Activated naive CD4-positive, alpha-beta T cell treated with anti-CD3 and anti-CD28 coated beads, Interleukin-2, amount 10 ng/mL, durations not matched to agents 7 days and 5 days (primary cell): ENCODE data around the gene INSRR.

ENCODE experiments used
- CTCF ChIA-PET: fragments of 350-600 bp; sonication (Branson Sonifier 250); formaldehyde crosslinking; loops from one replicate; lab custom pipeline; 2021; ENCODE audit warnings: antibody characterized with exemption; lab: Charles Lee
- DNase-seq: peaks from one replicate; pipeline ENCODE4 v3.0.0-alpha.2; 2020
- H3K27ac Mint-ChIP-seq: one replicate; pipeline ENCODE4 v1.8.0; 2021; ENCODE audit warnings: mild to moderate bottlenecking, moderate library complexity, mixed read lengths
- H3K27me3 Mint-ChIP-seq: one replicate; pipeline ENCODE4 v1.8.0; 2021; ENCODE audit warnings: mild to moderate bottlenecking, mixed read lengths
- H3K36me3 Mint-ChIP-seq: one replicate; pipeline ENCODE4 v1.8.0; 2021; ENCODE audit warnings: mixed read lengths
- H3K4me1 Mint-ChIP-seq: one replicate; pipeline ENCODE4 v1.8.0; 2021; ENCODE audit warnings: mixed read lengths
- H3K4me3 Mint-ChIP-seq: one replicate; pipeline ENCODE4 v1.8.0; 2021; ENCODE audit warnings: mild to moderate bottlenecking, moderate library complexity, mixed read lengths
- H3K9me3 Mint-ChIP-seq: one replicate; pipeline ENCODE4 v1.8.0; 2021; ENCODE audit warnings: mixed read lengths

INSRR gene

GRCh38 chr1:156898971-156899664 is 40.2 kb upstream of the INSRR start:
- Mint-ChIP-seq H3K4me3 (no peak overlapping the region), H3K27ac (no peak overlapping the region), H3K36me3 (no peaks in the 10 kb centered on the region), H3K9me3 (no peaks in the 10 kb centered on the region), H3K27me3 (peaks cover 92% of the 10 kb centered on the region), H3K4me1 (peaks cover 21% of the 10 kb centered on the region)
- CTCF ChIA-PET: interaction anchor here (0.6 to 4.5 kb wide), 3 partner anchors 9 to 103 kb away, joined by 3 to 31 read pairs (median 6); no protein-coding TSS in a partner anchor
- no peak for DNase-seq

GRCh38 chr1:156898161-156898566 is 39.2 kb upstream of the INSRR start:
- peak; percentile 49 for DNase-seq
- Mint-ChIP-seq H3K36me3 (no peaks in the 10 kb centered on the region), H3K9me3 (no peaks in the 10 kb centered on the region), H3K4me1 (peaks cover 26% of the 10 kb centered on the region), H3K4me3 (no peak overlapping the region), H3K27me3 (peaks cover 92% of the 10 kb centered on the region), H3K27ac (no peak overlapping the region)
- CTCF ChIA-PET: interaction anchor here (1.4 to 4.5 kb wide), 2 partner anchors 8 to 13 kb away, joined by 6 to 31 read pairs; no protein-coding TSS in a partner anchor

- Mint-ChIP-seq H3K4me1 (peaks cover 30% of the 10 kb centered on the region), H3K27me3 (peaks cover 97% of the 10 kb centered on the region), H3K36me3 (no peaks in the 10 kb centered on the region), H3K27ac (no peak overlapping the region), H3K4me3 (no peak overlapping the region), H3K9me3 (no peaks in the 10 kb centered on the region)
- CTCF ChIA-PET: interaction anchor here (4.5 kb wide), 1 partner anchor 7 kb away, joined by 31 read pairs; no protein-coding TSS in a partner anchor
- DNase-seq: no peak
These were observed 38.3 kb upstream of the INSRR start for GRCh38 chr1:156897078-156897825.

GRCh38 chr1:156896490-156897033 is 37.6 kb upstream of the INSRR start:
- CTCF ChIA-PET: no interaction called here
- peaks cover 99% of the 10 kb centered on the region for H3K27me3 Mint-ChIP-seq

GRCh38 chr1:156895927-156896326 is 37.0 kb upstream of the INSRR start:
- no peak for DNase-seq
- H3K4me1 Mint-ChIP-seq: peaks cover 41% of the 10 kb centered on the region
- H3K36me3 Mint-ChIP-seq: no peaks in the 10 kb centered on the region
- H3K4me3 Mint-ChIP-seq: no peak overlapping the region
- CTCF ChIA-PET: interaction anchor here (1.5 kb wide), 1 partner anchor 36 kb away, joined by 5 read pairs; the partner anchor contains the start of gene NTRK1
- no peak overlapping the region for H3K27ac Mint-ChIP-seq
- H3K9me3 Mint-ChIP-seq: no peaks in the 10 kb centered on the region
- H3K27me3 Mint-ChIP-seq: peaks cover 99% of the 10 kb centered on the region

More at GRCh38 chr1:156896490-156897033, 37.6 kb upstream of the INSRR start:
- Mint-ChIP-seq H3K36me3 (no peaks in the 10 kb centered on the region), H3K4me1 (peaks cover 37% of the 10 kb centered on the region), H3K4me3 (no peak overlapping the region), H3K9me3 (no peaks in the 10 kb centered on the region), H3K27ac (no peak overlapping the region)
- DNase-seq: no peak

- H3K4me3 Mint-ChIP-seq: no peak overlapping the region
- no peak for DNase-seq
- CTCF ChIA-PET: interaction anchor here (1.2 to 1.5 kb wide), 3 partner anchors 15 to 35 kb away, joined by 4 to 5 read pairs (median 5); partner anchors contain the start of gene NTRK1
- H3K27me3 Mint-ChIP-seq: peaks cover 99% of the 10 kb centered on the region
- no peaks in the 10 kb centered on the region for H3K36me3 Mint-ChIP-seq
- H3K27ac Mint-ChIP-seq: no peak overlapping the region
- peaks cover 41% of the 10 kb centered on the region for H3K4me1 Mint-ChIP-seq
- H3K9me3 Mint-ChIP-seq: no peaks in the 10 kb centered on the region
These were observed 36.5 kb upstream of the INSRR start for GRCh38 chr1:156895455-156895812.

GRCh38 chr1:156894711-156895454 is 36.0 kb upstream of the INSRR start:
- Mint-ChIP-seq H3K9me3 (no peaks in the 10 kb centered on the region), H3K4me3 (no peak overlapping the region), H3K36me3 (no peaks in the 10 kb centered on the region), H3K27me3 (peaks cover 98% of the 10 kb centered on the region), H3K4me1 (peaks cover 41% of the 10 kb centered on the region), H3K27ac (no peak overlapping the region)
- DNase-seq: no peak
- CTCF ChIA-PET: interaction anchor here (0.7 to 1.5 kb wide), 4 partner anchors 16 to 35 kb away, joined by 4 to 5 read pairs (median 4); partner anchors contain the start of gene NTRK1

- Mint-ChIP-seq H3K4me1 (peaks cover 41% of the 10 kb centered on the region), H3K9me3 (no peaks in the 10 kb centered on the region), H3K27me3 (peaks cover 94% of the 10 kb centered on the region), H3K27ac (no peak overlapping the region), H3K4me3 (no peak overlapping the region), H3K36me3 (no peaks in the 10 kb centered on the region)
- no peak for DNase-seq
- CTCF ChIA-PET: interaction anchor here (1.4 kb wide), 1 partner anchor 34 kb away, joined by 5 read pairs; no protein-coding TSS in a partner anchor
These were observed 35.1 kb upstream of the INSRR start for GRCh38 chr1:156894001-156894400.

GRCh38 chr1:156893048-156893953 is 34.4 kb upstream of the INSRR start, which contains the start of gene PEAR1:
Gene PEAR1 (plus strand): TSS chr1:156893718. CDS start chr1:156903927, 10,209 bp downstream.
- H3K27ac Mint-ChIP-seq: no peak within 1 kb of the TSS
- peaks cover 36% of the 10 kb centered on the region for H3K4me1 Mint-ChIP-seq
- CTCF ChIA-PET: interaction anchor here (0.6 to 9.2 kb wide), 13 partner anchors 9 to 232 kb away, joined by 3 to 150 read pairs (median 5); partner anchors contain the start of genes INSRR, ISG20L2, LRRC71 and METTL25B
- peak; percentile 38 for DNase-seq
- H3K4me3 Mint-ChIP-seq: peak within 1 kb of the TSS; percentile 59
- H3K27me3 Mint-ChIP-seq: peaks cover 94% of the 10 kb centered on the region
- no peaks in the 10 kb centered on the region for H3K36me3 Mint-ChIP-seq
- no peaks in the 10 kb centered on the region for H3K9me3 Mint-ChIP-seq

- Mint-ChIP-seq H3K9me3 (no peaks in the 10 kb centered on the region), H3K4me3 (peak overlapping the region; percentile 59), H3K4me1 (peaks cover 27% of the 10 kb centered on the region), H3K27ac (peak overlapping the region; percentile 66), H3K36me3 (no peaks in the 10 kb centered on the region), H3K27me3 (peaks cover 94% of the 10 kb centered on the region)
- peak; percentile 92 for DNase-seq
- CTCF ChIA-PET: interaction anchor here (0.6 to 9.2 kb wide), 23 partner anchors 7 to 265 kb away, joined by 3 to 150 read pairs (median 4); partner anchors contain the start of genes INSRR, ISG20L2, LRRC71 and METTL25B
These were observed 33.5 kb upstream of the INSRR start for GRCh38 chr1:156892190-156893047.

GRCh38 chr1:156889802-156890580 is 31.1 kb upstream of the INSRR start:
- H3K27me3 Mint-ChIP-seq: peaks cover 93% of the 10 kb centered on the region
- H3K4me3 Mint-ChIP-seq: no peak overlapping the region

More at GRCh38 chr1:156889802-156890580, 31.1 kb upstream of the INSRR start:
- CTCF ChIA-PET: interaction anchor here (0.6 to 9.2 kb wide), 35 partner anchors 9 to 264 kb away, joined by 3 to 150 read pairs (median 4); partner anchors contain the start of genes HDGF, INSRR, ISG20L2 and LRRC71
- H3K36me3 Mint-ChIP-seq: no peaks in the 10 kb centered on the region
- H3K27ac Mint-ChIP-seq: no peak overlapping the region
- peak; percentile 74 for DNase-seq
- H3K4me1 Mint-ChIP-seq: peaks cover 21% of the 10 kb centered on the region
- H3K9me3 Mint-ChIP-seq: no peaks in the 10 kb centered on the region
